ENCODE results near the gene SERINC1.
"Not testable (repeated sequence)": the region's sequence is repeated elsewhere in the genome, so short reads cannot be mapped to it uniquely, and the experiment has no call there.

The SERINC1 gene

GRCh38 chr6:122471107-122472021 lies at the start of gene SERINC1:
Gene SERINC1, minus strand, starts transcription at chr6:122471807. Its CDS starts 70 bp downstream, at chr6:122471737.
- DNase-seq (ENCODE audit: low read depth), result peak; percentile 72

GRCh38 chr6:122511193-122511924 lies 39.8 kb upstream of the SERINC1 start:
- DNase-seq (ENCODE audit: low read depth), result no peak

GRCh38 chr6:122505170-122505569 lies 33.6 kb upstream of the SERINC1 start:
- not testable (repeated sequence) for DNase-seq (ENCODE audit: low read depth)

GRCh38 chr6:122501475-122501874 lies 29.9 kb upstream of the SERINC1 start:
- DNase-seq (ENCODE audit: low read depth), result no peak

GRCh38 chr6:122495612-122496011 lies 24.0 kb upstream of the SERINC1 start:
- no peak for DNase-seq (ENCODE audit: low read depth)

GRCh38 chr6:122494665-122495272 lies 23.2 kb upstream of the SERINC1 start:
- DNase-seq (ENCODE audit: low read depth), result no peak

GRCh38 chr6:122491919-122492555 lies 20.4 kb upstream of the SERINC1 start:
- no peak for DNase-seq (ENCODE audit: low read depth)

GRCh38 chr6:122490607-122491006 lies 19.0 kb upstream of the SERINC1 start:
- no peak for DNase-seq (ENCODE audit: low read depth)

- no peak for DNase-seq (ENCODE audit: low read depth)
Observed at GRCh38 chr6:122484760-122485159, 13.2 kb upstream of the SERINC1 start.

GRCh38 chr6:122482750-122483080 lies 11.1 kb upstream of the SERINC1 start:
- no peak for DNase-seq (ENCODE audit: low read depth)

- no peak for DNase-seq (ENCODE audit: low read depth)
Observed at GRCh38 chr6:122476131-122476530, 4.5 kb upstream of the SERINC1 start.

GRCh38 chr6:122472022-122472340 lies 374 bp upstream of the SERINC1 start:
- no peak for DNase-seq (ENCODE audit: low read depth)

GRCh38 chr6:122461885-122462284 lies 9.7 kb downstream of the SERINC1 start:
- DNase-seq (ENCODE audit: low read depth), result no peak

GRCh38 chr6:122459865-122460416 lies 11.7 kb downstream of the SERINC1 start:
- not testable (repeated sequence) for DNase-seq (ENCODE audit: low read depth)

- DNase-seq (ENCODE audit: low read depth), result no peak
Observed at GRCh38 chr6:122459240-122459639, 12.4 kb downstream of the SERINC1 start.

- no peak for DNase-seq (ENCODE audit: low read depth)
Observed at GRCh38 chr6:122458087-122458486, 13.5 kb downstream of the SERINC1 start.

- DNase-seq (ENCODE audit: low read depth), result not testable (repeated sequence)
Observed at GRCh38 chr6:122455116-122455515, 16.5 kb downstream of the SERINC1 start.

- DNase-seq (ENCODE audit: low read depth), result no peak
Observed at GRCh38 chr6:122454673-122455072, 16.9 kb downstream of the SERINC1 start.

- DNase-seq (ENCODE audit: low read depth), result no peak
Observed at GRCh38 chr6:122452509-122452908, 19.1 kb downstream of the SERINC1 start.

GRCh38 chr6:122449069-122449468 lies 22.5 kb downstream of the SERINC1 start:
- DNase-seq (ENCODE audit: low read depth), result no peak

- DNase-seq (ENCODE audit: low read depth), result no peak
Observed at GRCh38 chr6:122445274-122445673, 26.3 kb downstream of the SERINC1 start.

GRCh38 chr6:122438975-122439374 lies 32.6 kb downstream of the SERINC1 start:
- no peak for DNase-seq (ENCODE audit: low read depth)

Measured in GM04503 (cell line).